Endothelial cell of umbilical vein (primary cell): ENCODE results near the gene SLFN14. TPM values are rescaled to one million over a fixed set of nuclear protein-coding genes. Genes with fewer than 3 reads are reported as not detected.
"Not testable (repeated sequence)": the region's sequence is repeated elsewhere in the genome, so short reads cannot be mapped to it uniquely, and the experiment has no call there.

ENCODE experiments used
- BruUV-seq: library from RNA; stranded (reverse); fragments of 400-500 nt; replicated peaks from 2 replicates; lab custom pipeline; 2021; lab: Mats Ljungman, UMichigan
- CTCF ChIA-PET: fragments of 300-600, 350-600 bp; sonication (Branson Sonifier 250); formaldehyde crosslinking; loops from one replicate; lab custom pipeline; 2021; ENCODE audit warnings: antibody characterized with exemption, inconsistent platforms; lab: Charles Lee
- POLR2A ChIA-PET: fragments of 300-600, 350-600 bp; sonication (Branson Sonifier 250); formaldehyde crosslinking; loops from one replicate; lab custom pipeline; 2021; ENCODE audit warnings: antibody characterized with exemption, inconsistent platforms; lab: Charles Lee
- DNase-seq: peaks from one replicate; pipeline ENCODE4 v3.0.0-alpha.2; 2011; ENCODE audit warnings: low read depth, low spot score
- FAIRE-seq: peaks from 2 replicates; lab custom pipeline; 2011; peaks lifted over from hg19 to GRCh38; lab: Jason Lieb, UNC
- H2AFZ ChIP-seq: 2 replicates; pipeline ENCODE4 v1.6.0; 2012; ENCODE audit warnings: low read depth, low read length, control low read depth, inconsistent platforms
- H3K27ac ChIP-seq: 2 replicates; pipeline ENCODE4 v1.5.1; 2011; ENCODE audit warnings: low read depth, mild to moderate bottlenecking, control low read depth, low read length, moderate library complexity; ENCODE audit not compliant: insufficient read depth
- H3K27me3 ChIP-seq, 2 experiments: 2 replicates each; pipeline versions ENCODE4 v1.6.0 to v1.6.1; 2011; ENCODE audit warnings: low read length in 2 of 2, mixed read lengths in 1 of 2; ENCODE audit not compliant: control insufficient read depth in 2 of 2, insufficient read depth in 2 of 2
- H3K36me3 ChIP-seq, 2 experiments: 2 replicates in 1 of 2; 3 replicates in 1 of 2; pipeline ENCODE4 v1.5.1; 2011; ENCODE audit warnings: low read length in 2 of 2, mild to moderate bottlenecking in 1 of 2, moderate library complexity in 1 of 2; ENCODE audit not compliant: control insufficient read depth in 2 of 2, insufficient read depth in 2 of 2; ENCODE audit errors: extremely low read depth in 1 of 2
- H3K4me1 ChIP-seq: 3 replicates; pipeline ENCODE4 v1.5.1; 2011; ENCODE audit warnings: mild to moderate bottlenecking, low read length; ENCODE audit not compliant: control insufficient read depth, insufficient read depth; ENCODE audit errors: extremely low read depth
- H3K4me2 ChIP-seq: 2 replicates; pipeline ENCODE4 v1.6.1; 2011; ENCODE audit warnings: low read length, control low read depth, mixed read lengths; ENCODE audit not compliant: insufficient read depth
- H3K4me3 ChIP-seq, 3 experiments: fragments of 200-600 bp in 1 of 3; sonication (generic), shearing (Covaris generic) in 1 of 3; replicated peaks in 1 of 3; 2 replicates each; pipeline ENCODE4 v1.5.1; 2011 to 2016; ENCODE audit warnings: control low read depth in 3 of 3, low read length in 3 of 3, mild to moderate bottlenecking in 2 of 3, inconsistent platforms in 1 of 3, low read depth in 1 of 3, moderate library complexity in 1 of 3; ENCODE audit not compliant: insufficient read depth in 1 of 3
- H3K79me2 ChIP-seq: 2 replicates; pipeline ENCODE4 v1.6.0; 2012; ENCODE audit warnings: low read length, inconsistent platforms; ENCODE audit not compliant: control insufficient read depth, insufficient read depth
- H3K9ac ChIP-seq: replicated peaks from 2 replicates; pipeline ENCODE3; 2011; ENCODE audit warnings: low read length, control low read depth; ENCODE audit not compliant: insufficient read depth; ENCODE audit errors: extremely low read depth
- H3K9me1 ChIP-seq: replicated peaks from 3 replicates; pipeline ENCODE4 v1.6.0; 2011; ENCODE audit warnings: mild to moderate bottlenecking, low read length; ENCODE audit not compliant: control insufficient read depth, insufficient read depth; ENCODE audit errors: extremely low read depth
- H3K9me3 ChIP-seq: replicated peaks from 2 replicates; pipeline ENCODE4 v1.5.1; 2012; ENCODE audit warnings: low read length, inconsistent platforms; ENCODE audit not compliant: control insufficient read depth, insufficient read depth
- H4K20me1 ChIP-seq: replicated peaks from 2 replicates; pipeline ENCODE3; 2011; ENCODE audit warnings: mild to moderate bottlenecking, low read length; ENCODE audit not compliant: control insufficient read depth, insufficient read depth; ENCODE audit errors: extremely low read depth
- CTCF ChIP-seq, 2 donors: IDR thresholded peaks; 1 replicate in 1 of 2; 2 replicates in 1 of 2; pipeline ENCODE4 v1.5.1; 2011; ENCODE audit warnings: low read length in 2 of 2, mild to moderate bottlenecking in 2 of 2, moderate library complexity in 2 of 2, control low read depth in 1 of 2, inconsistent platforms in 1 of 2, low read depth in 1 of 2; ENCODE audit not compliant: insufficient read depth in 1 of 2; ENCODE audit errors: extremely low read depth in 1 of 2
- EZH2 ChIP-seq: IDR thresholded peaks from 2 replicates; pipeline ENCODE4 v1.6.1; 2012; ENCODE audit warnings: borderline replicate concordance, low read depth, mild to moderate bottlenecking, moderate library complexity, low read length, inconsistent platforms; ENCODE audit not compliant: severe bottlenecking
- FOS ChIP-seq: IDR thresholded peaks from 2 replicates; pipeline ENCODE4 v1.6.1; 2011; ENCODE audit warnings: mild to moderate bottlenecking, low read length, moderate library complexity, borderline replicate concordance; ENCODE audit not compliant: insufficient read depth
- GATA2 ChIP-seq: IDR thresholded peaks from 2 replicates; pipeline ENCODE4 v1.7.0; 2011; ENCODE audit warnings: low read depth, mild to moderate bottlenecking, moderate library complexity, mixed read lengths, low read length; ENCODE audit not compliant: insufficient read length, insufficient read depth
- JUN ChIP-seq: IDR thresholded peaks from 2 replicates; pipeline ENCODE4 v1.6.1; 2011; ENCODE audit warnings: borderline replicate concordance, low read depth; ENCODE audit not compliant: insufficient read length, insufficient read depth
- MAX ChIP-seq: IDR thresholded peaks from 2 replicates; pipeline ENCODE4 v1.6.1; 2011; ENCODE audit not compliant: insufficient read depth, insufficient read length
- MYC ChIP-seq: IDR thresholded peaks from one replicate; pipeline ENCODE4 v1.6.1; 2011; ENCODE audit warnings: mild to moderate bottlenecking, low read depth, low read length
- POLR2A ChIP-seq: IDR thresholded peaks from 2 replicates; pipeline ENCODE4 v1.6.1; 2012; ENCODE audit warnings: low read depth, mild to moderate bottlenecking, control low read depth, low read length
- POLR2AphosphoS5 ChIP-seq: IDR thresholded peaks from 2 replicates; pipeline ENCODE4 v1.6.1; 2012; ENCODE audit warnings: low read depth, mild to moderate bottlenecking, control low read depth, low read length, moderate library complexity; ENCODE audit not compliant: insufficient read depth
- dilution Hi-C: fragments of 300-500 bp; cut with MboI; formaldehyde crosslinking; loops from one replicate; pipeline ENCODE4 v1.15.0; 2019; ENCODE audit warnings: low sequenced_read_pairs; ENCODE audit not compliant: extremely low pct_ligation_motif_present
- intact Hi-C: fragments of 100-400 bp; cut with micrococcal nuclease; formaldehyde crosslinking; loops from one replicate; pipeline ENCODE4 v1.10.0; 2022
- polyA plus RNA-seq, 4 experiments: library from polyadenylated mRNA; depleted of rRNA in 3 of 4; stranded (reverse) in 3 of 4; unstranded in 1 of 4; fragments of >200 nt; gene quantifications; 2 replicates each; pipeline versions ENCODE4 v1.2.1 to v1.2.3, GENCODE V29; 2011 to 2012; ENCODE audit warnings: missing spikeins in 1 of 4
- total RNA-seq: library from RNA; stranded (reverse); gene quantifications from 2 replicates; pipeline ENCODE4 v1.2.3, GENCODE V29; 2021

The SLFN14 gene
- total and polyA plus RNA-seq, 2 donors (not counting 3 experiments of a cell fraction or from before 2014, with no cell fraction given), result not detected

- Histone ChIP-seq H3K9me1 (no peaks in the 10 kb centered on the region), H4K20me1 (no peaks in the 10 kb centered on the region), H3K79me2 (no peaks in the 10 kb centered on the region), H3K9ac (no peak overlapping the region), H3K4me1 (no peaks in the 10 kb centered on the region), H3K36me3 (no peaks in the 10 kb centered on the region), H3K4me3 (no peak overlapping the region), H3K27me3 (no peaks in the 10 kb centered on the region), H3K27ac (no peak overlapping the region), H2AFZ (no peak overlapping the region), H3K4me2 (no peak overlapping the region), H3K9me3 (no peaks in the 10 kb centered on the region)
- DNase-seq (no peak), FAIRE-seq (no peak)
- dilution Hi-C loops (loop anchor here (25.0 kb wide), 1 partner anchor 218 kb away; no protein-coding TSS in a partner anchor), intact Hi-C loops (loop anchor here (10.0 kb wide), 1 partner anchor 385 kb away; the partner anchor contains the start of genes NLE1 and UNC45B)
- no peak for TF ChIP-seq JUN
- TF ChIP-seq GATA2, result no peak
- no peak for TF ChIP-seq POLR2AphosphoS5
- no peak for TF ChIP-seq EZH2
- TF ChIP-seq MAX, result no peak
- no peak for TF ChIP-seq CTCF (IDR thresholded peaks at IDR 0.05; ENCODE audit: extremely low read depth in 1 of 2, insufficient read depth in 1 of 2, low read depth in 1 of 2, low read length in 2 of 2)
- no peak for TF ChIP-seq POLR2A
- no peak for TF ChIP-seq MYC
- TF ChIP-seq FOS, result no peak
- BruUV-seq, result no TSS peak
- CTCF ChIA-PET, result interaction anchor here (0.7 kb wide), 1 partner anchor 10 kb away, joined by 3 read pairs; no protein-coding TSS in a partner anchor
- POLR2A ChIA-PET, result no interaction called here
Observed at GRCh38 chr17:35529866-35530265, 30.8 kb downstream of the SLFN14 start.

- CTCF ChIA-PET, H3K9ac ChIP-seq, H3K9me3 ChIP-seq, H3K4me1 ChIP-seq, H3K27me3 ChIP-seq, H2AFZ ChIP-seq, H3K4me2 ChIP-seq, intact Hi-C loops, FAIRE-seq, POLR2A ChIA-PET, H3K79me2 ChIP-seq, H3K4me3 ChIP-seq, H4K20me1 ChIP-seq, H3K9me1 ChIP-seq, DNase-seq, H3K27ac ChIP-seq, H3K36me3 ChIP-seq, BruUV-seq: not testable (repeated sequence)
- dilution Hi-C loops, result loop anchor here (25.0 kb wide), 1 partner anchor 217 kb away; no protein-coding TSS in a partner anchor
Observed at GRCh38 chr17:35529326-35529725, 31.3 kb downstream of the SLFN14 start.
